ENCODE data around the gene GNAZ. TPM values are rescaled to one million over a fixed set of nuclear protein-coding genes. Genes with fewer than 3 reads are reported as not detected.

GNAZ gene
- total RNA-seq, 1 experiment from 2014 or later, result 5.0 TPM

DNA sequence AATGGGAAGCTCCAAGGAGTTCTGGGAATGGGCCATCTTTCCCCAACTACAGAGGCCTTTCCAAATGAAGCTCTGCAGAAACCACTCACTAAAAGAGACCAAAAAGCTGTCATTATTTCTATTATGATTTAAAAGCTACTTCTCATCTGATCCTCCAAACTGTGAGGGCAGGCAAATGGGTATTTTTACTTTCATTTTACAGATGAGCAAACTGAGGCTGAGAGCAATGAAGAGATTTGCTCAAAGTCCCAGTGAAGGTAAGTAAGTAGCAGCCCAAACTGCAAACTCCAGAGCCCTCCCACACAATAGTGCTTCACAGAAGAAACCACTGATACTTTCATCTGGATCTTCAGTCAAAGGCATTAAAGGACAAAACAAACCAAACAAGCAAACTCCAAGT, 70.1 kb downstream of the GNAZ start:
- DNase-seq, result no peak
- H3K4me3 Mint-ChIP-seq, result no peak overlapping the region
- no peak overlapping the region for H3K18ac ChIP-seq (ENCODE audit: insufficient read length, low read depth, low read length)
- no peak overlapping the region for H4K8ac ChIP-seq (replicated peaks; ENCODE audit: insufficient read length, low read depth, low read length)
- peaks cover 14 to 36% of the 10 kb centered on the region in 2 experiments for H3K4me1 Mint-ChIP-seq
- no peak overlapping the region for H2AFZ ChIP-seq (ENCODE audit: low read length)
- H3K27me3 ChIP-seq (ENCODE audit: insufficient read depth, low read length), result no peaks in the 10 kb centered on the region
- H2BK20ac ChIP-seq (ENCODE audit: low read depth, low read length, poor library complexity, severe bottlenecking), result no peak overlapping the region
- no peak overlapping the region for H3K4ac ChIP-seq (ENCODE audit: low read depth, low read length)
- H3K9me3 Mint-ChIP-seq, result no peaks in the 10 kb centered on the region; a peak in 1 of 5 replicates
- H3K79me2 ChIP-seq (ENCODE audit: insufficient read depth, low read length), result no peaks in the 10 kb centered on the region
- H2BK120ac ChIP-seq (ENCODE audit: low read depth, low read length, poor library complexity, severe bottlenecking), result no peak overlapping the region
- no peak overlapping the region for H3T11ph ChIP-seq (ENCODE audit: low read length)
- no peak overlapping the region for H2BK15ac ChIP-seq (ENCODE audit: low read depth, low read length)
- no peak overlapping the region for H2BK12ac ChIP-seq (ENCODE audit: insufficient read length, low read depth, low read length)
- no peak overlapping the region for H3K27ac ChIP-seq (ENCODE audit: insufficient read length, low read depth, low read length)
- H3K79me1 ChIP-seq (ENCODE audit: insufficient read depth, low read depth, low read length, poor library complexity, severe bottlenecking), result no peaks in the 10 kb centered on the region
- peaks cover under 1% of the 10 kb centered on the region for H3K23me2 ChIP-seq (ENCODE audit: insufficient read length, low read depth, low read length, poor library complexity, severe bottlenecking)
- no peak overlapping the region for H3K9ac ChIP-seq (ENCODE audit: extremely low read depth, insufficient read length, low read length)
- H3K56ac ChIP-seq (ENCODE audit: insufficient read length, low read depth, low read length), result no peak overlapping the region
- no peak overlapping the region for H2BK5ac ChIP-seq (ENCODE audit: insufficient read length, low read length)
- H3K27ac Mint-ChIP-seq, result no peak overlapping the region
- H3K14ac ChIP-seq (ENCODE audit: insufficient read depth, low read length), result no peak overlapping the region
- peaks cover 35% of the 10 kb centered on the region for H3K27me3 Mint-ChIP-seq (ENCODE audit: low read depth)
- no peak overlapping the region for H4K5ac ChIP-seq (ENCODE audit: insufficient read length, low read depth, low read length)
- H3K36me3 Mint-ChIP-seq (ENCODE audit: insufficient read depth in 1 of 3, low read depth in 3 of 3), result no peaks in the 10 kb centered on the region
- no peak overlapping the region for H2AK5ac ChIP-seq (ENCODE audit: insufficient read length, low read length)
- no peaks in the 10 kb centered on the region for H3K9me3 ChIP-seq (ENCODE audit: control insufficient read depth, low read depth, low read length)
- no peak overlapping the region for H3K4me2 ChIP-seq (ENCODE audit: insufficient read depth, insufficient read length, low read length)
- H3K4me1 ChIP-seq (ENCODE audit: insufficient read depth, low read length), result no peaks in the 10 kb centered on the region; the same call in none of the 2 replicates
- H4K20me1 ChIP-seq (ENCODE audit: control insufficient read depth, insufficient read depth, insufficient read length), result no peaks in the 10 kb centered on the region
- TF ChIP-seq, protein P1, sequence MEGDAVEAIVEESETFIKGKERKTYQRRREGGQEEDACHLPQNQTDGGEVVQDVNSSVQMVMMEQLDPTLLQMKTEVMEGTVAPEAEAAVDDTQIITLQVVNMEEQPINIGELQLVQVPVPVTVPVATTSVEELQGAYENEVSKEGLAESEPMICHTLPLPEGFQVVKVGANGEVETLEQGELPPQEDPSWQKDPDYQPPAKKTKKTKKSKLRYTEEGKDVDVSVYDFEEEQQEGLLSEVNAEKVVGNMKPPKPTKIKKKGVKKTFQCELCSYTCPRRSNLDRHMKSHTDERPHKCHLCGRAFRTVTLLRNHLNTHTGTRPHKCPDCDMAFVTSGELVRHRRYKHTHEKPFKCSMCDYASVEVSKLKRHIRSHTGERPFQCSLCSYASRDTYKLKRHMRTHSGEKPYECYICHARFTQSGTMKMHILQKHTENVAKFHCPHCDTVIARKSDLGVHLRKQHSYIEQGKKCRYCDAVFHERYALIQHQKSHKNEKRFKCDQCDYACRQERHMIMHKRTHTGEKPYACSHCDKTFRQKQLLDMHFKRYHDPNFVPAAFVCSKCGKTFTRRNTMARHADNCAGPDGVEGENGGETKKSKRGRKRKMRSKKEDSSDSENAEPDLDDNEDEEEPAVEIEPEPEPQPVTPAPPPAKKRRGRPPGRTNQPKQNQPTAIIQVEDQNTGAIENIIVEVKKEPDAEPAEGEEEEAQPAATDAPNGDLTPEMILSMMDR (conservative IDR thresholded peaks at IDR 0.05), result no peak
- no peak overlapping the region for H3K23ac ChIP-seq (ENCODE audit: insufficient read length, low read depth, low read length)
- no peak overlapping the region for H4K91ac ChIP-seq (ENCODE audit: insufficient read length, low read depth, low read length)
